Measurements from ENCODE around the gene NRF1.

- TF ChIP-seq RFX5 (IDR thresholded peaks at IDR 0.05; ENCODE audit: low read depth, low read length) (no peak), MXI1 (IDR thresholded peaks at IDR 0.05; ENCODE audit: borderline replicate concordance, low read depth, low read length) (no peak), HDAC1 (CRISPR knock-in tag; IDR thresholded peaks at IDR 0.05) (no peak), TOPORS (CRISPR knock-in tag; IDR thresholded peaks at IDR 0.05) (no peak), KLF13 (CRISPR knock-in tag; IDR thresholded peaks at IDR 0.05) (no peak), ZBTB10 (CRISPR knock-in tag; IDR thresholded peaks at IDR 0.05; ENCODE audit: borderline replicate concordance) (no peak), TAF1 (CRISPR knock-in tag; IDR thresholded peaks at IDR 0.05) (no peak), CTCF (CRISPR knock-in tag; IDR thresholded peaks at IDR 0.05) (no peak), ZNF768 (CRISPR knock-in tag; IDR thresholded peaks at IDR 0.05) (no peak), NR2C2 (CRISPR knock-in tag; IDR thresholded peaks at IDR 0.05; ENCODE audit: borderline replicate concordance) (no peak), HDAC2 (CRISPR knock-in tag; IDR thresholded peaks at IDR 0.05) (no peak)
- TF ChIP-seq, protein P1, sequence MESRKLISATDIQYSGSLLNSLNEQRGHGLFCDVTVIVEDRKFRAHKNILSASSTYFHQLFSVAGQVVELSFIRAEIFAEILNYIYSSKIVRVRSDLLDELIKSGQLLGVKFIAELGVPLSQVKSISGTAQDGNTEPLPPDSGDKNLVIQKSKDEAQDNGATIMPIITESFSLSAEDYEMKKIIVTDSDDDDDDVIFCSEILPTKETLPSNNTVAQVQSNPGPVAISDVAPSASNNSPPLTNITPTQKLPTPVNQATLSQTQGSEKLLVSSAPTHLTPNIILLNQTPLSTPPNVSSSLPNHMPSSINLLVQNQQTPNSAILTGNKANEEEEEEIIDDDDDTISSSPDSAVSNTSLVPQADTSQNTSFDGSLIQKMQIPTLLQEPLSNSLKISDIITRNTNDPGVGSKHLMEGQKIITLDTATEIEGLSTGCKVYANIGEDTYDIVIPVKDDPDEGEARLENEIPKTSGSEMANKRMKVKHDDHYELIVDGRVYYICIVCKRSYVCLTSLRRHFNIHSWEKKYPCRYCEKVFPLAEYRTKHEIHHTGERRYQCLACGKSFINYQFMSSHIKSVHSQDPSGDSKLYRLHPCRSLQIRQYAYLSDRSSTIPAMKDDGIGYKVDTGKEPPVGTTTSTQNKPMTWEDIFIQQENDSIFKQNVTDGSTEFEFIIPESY (CRISPR knock-in tag; IDR thresholded peaks at IDR 0.05), result no peak
- TF ChIP-seq, protein P2, sequence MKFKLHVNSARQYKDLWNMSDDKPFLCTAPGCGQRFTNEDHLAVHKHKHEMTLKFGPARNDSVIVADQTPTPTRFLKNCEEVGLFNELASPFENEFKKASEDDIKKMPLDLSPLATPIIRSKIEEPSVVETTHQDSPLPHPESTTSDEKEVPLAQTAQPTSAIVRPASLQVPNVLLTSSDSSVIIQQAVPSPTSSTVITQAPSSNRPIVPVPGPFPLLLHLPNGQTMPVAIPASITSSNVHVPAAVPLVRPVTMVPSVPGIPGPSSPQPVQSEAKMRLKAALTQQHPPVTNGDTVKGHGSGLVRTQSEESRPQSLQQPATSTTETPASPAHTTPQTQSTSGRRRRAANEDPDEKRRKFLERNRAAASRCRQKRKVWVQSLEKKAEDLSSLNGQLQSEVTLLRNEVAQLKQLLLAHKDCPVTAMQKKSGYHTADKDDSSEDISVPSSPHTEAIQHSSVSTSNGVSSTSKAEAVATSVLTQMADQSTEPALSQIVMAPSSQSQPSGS (CRISPR knock-in tag; IDR thresholded peaks at IDR 0.05), result no peak
These were observed 44.3 kb downstream of the NRF1 start for GRCh38 chr7:129655811-129656210.
